Measurements from ENCODE around the gene DYNLT3.
A peak's percentile ranks its signal among the peaks of the same experiment; 100 is the strongest.

The DYNLT3 gene

DNA sequence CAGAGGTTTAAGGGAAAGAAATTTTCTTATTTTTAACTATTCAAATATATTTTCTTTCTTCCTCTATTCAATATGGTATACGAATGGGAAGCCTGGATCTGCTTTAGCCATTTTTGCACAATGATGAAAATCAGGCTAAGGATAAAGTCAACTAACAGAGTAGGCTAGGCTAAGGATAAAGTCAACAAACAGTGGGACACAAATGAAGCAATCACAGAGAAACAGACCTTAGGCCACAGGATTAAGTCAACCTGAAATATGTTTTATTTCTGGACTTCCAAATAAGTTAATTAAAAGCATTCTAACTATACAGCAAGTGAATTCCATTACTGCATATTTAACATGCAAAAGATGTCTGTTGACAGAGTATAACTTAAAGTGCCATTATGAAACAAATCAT, 17.0 kb downstream of the DYNLT3 start:
- DNase-seq (ENCODE audit: low read depth), result no peak
- in situ Hi-C loops (cut with HindIII; ENCODE audit: low sequenced_read_pairs), result no loop called here
- TF ChIP-seq, protein P1, sequence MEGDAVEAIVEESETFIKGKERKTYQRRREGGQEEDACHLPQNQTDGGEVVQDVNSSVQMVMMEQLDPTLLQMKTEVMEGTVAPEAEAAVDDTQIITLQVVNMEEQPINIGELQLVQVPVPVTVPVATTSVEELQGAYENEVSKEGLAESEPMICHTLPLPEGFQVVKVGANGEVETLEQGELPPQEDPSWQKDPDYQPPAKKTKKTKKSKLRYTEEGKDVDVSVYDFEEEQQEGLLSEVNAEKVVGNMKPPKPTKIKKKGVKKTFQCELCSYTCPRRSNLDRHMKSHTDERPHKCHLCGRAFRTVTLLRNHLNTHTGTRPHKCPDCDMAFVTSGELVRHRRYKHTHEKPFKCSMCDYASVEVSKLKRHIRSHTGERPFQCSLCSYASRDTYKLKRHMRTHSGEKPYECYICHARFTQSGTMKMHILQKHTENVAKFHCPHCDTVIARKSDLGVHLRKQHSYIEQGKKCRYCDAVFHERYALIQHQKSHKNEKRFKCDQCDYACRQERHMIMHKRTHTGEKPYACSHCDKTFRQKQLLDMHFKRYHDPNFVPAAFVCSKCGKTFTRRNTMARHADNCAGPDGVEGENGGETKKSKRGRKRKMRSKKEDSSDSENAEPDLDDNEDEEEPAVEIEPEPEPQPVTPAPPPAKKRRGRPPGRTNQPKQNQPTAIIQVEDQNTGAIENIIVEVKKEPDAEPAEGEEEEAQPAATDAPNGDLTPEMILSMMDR (IDR thresholded peaks at IDR 0.05; ENCODE audit: low read depth, low read length, missing control alignments), result no peak
- no peak overlapping the region for H3K4me3 ChIP-seq (ENCODE audit: low read depth, low read length)

DNA sequence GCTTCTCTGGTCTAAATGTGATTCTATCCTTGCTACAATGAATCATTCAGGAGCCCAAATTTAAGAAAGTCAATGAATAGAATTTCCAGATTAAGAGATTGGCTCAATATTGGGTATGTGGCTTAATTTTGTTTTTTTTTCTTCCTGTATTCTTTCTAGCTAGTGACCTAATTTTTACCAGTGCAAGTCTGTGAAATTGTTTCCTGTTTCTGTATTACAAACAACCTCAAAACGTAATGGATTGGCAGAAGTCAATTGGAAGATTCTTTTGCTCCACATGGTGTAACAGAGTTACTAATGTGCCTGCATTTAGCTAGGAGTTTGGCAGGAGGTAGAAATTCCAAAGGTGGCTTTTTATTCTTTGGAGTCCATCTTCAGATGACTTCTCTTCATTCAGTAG, 17.6 kb downstream of the DYNLT3 start:
- H3K4me3 ChIP-seq (ENCODE audit: low read depth, low read length), result no peak overlapping the region
- in situ Hi-C loops (cut with HindIII; ENCODE audit: low sequenced_read_pairs), result no loop called here
- TF ChIP-seq, protein P1 (IDR thresholded peaks at IDR 0.05; ENCODE audit: low read depth, low read length, missing control alignments), result no peak
- no peak for DNase-seq (ENCODE audit: low read depth)

DNA sequence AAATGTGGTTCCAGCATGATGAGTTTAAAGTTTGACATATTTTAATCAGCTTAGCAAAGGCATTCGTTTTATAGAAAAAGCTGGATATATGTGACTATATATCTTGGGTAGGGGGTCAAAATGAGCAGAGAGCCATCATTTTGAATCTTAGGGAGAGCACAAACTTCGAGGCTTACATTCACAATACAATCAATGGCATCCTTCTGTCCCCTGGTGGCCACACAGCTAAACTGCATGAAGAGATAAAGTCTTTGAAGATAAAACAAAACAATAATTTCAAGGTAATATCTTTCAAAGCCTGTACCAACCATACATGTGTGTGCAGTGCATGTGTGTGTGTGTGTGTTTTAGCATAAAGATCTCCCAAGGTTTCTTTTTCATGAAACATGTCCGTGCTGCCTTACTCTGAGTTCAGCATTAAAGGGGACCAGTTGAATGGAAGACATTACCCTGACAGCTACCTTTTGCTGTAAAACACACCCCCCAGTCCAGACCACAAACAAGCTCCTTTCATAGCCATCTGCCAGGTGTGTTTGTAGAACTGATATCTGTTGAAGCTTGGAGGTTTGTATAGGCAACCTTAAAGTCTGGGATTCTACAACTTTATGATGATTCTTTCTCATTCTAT, 22.0 kb downstream of the DYNLT3 start:
- no peak for DNase-seq (ENCODE audit: low read depth)
- in situ Hi-C loops (cut with HindIII; ENCODE audit: low sequenced_read_pairs), result no loop called here
- no peak overlapping the region for H3K4me3 ChIP-seq (ENCODE audit: low read depth, low read length)
- TF ChIP-seq, protein P1 (IDR thresholded peaks at IDR 0.05; ENCODE audit: low read depth, low read length, missing control alignments), result peak; percentile 91

DNA sequence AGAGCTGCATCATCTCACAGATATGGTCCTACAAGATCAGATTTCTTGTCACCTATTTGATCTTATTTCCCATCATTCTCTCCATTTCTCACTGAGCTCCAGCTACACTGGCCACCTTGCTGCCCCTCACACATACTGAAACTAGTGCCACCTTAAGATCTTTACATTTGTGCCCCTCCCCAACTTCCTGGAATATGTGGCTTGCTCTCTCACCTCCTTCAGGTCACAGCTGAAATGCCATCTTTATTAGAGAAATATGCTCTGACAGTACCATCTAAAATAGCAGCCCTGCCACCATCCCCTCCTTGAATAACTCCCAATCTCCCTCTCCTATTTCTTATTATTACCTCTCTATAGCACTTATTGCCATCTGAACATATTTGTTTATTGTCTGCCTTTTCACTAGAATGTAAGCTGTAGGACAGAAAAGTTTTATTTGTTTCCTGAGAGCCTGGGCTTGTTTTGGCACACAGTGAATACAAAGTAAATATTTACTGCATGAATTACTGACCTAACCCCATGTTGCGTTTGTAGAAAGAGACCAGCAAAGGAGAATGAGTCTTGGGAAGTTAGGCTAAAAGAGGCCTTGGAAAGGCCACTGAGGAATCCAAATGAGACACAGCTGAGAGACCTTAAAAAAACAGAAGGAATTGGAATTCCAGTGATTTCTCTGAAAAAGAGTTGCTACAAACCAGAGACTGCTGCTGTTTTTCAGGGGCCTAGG, 22.7 kb downstream of the DYNLT3 start:
- no peak overlapping the region for H3K4me3 ChIP-seq (ENCODE audit: low read depth, low read length)
- in situ Hi-C loops (cut with HindIII; ENCODE audit: low sequenced_read_pairs), result no loop called here
- TF ChIP-seq, protein P1 (IDR thresholded peaks at IDR 0.05; ENCODE audit: low read depth, low read length, missing control alignments), result no peak
- DNase-seq (ENCODE audit: low read depth), result no peak

DNA sequence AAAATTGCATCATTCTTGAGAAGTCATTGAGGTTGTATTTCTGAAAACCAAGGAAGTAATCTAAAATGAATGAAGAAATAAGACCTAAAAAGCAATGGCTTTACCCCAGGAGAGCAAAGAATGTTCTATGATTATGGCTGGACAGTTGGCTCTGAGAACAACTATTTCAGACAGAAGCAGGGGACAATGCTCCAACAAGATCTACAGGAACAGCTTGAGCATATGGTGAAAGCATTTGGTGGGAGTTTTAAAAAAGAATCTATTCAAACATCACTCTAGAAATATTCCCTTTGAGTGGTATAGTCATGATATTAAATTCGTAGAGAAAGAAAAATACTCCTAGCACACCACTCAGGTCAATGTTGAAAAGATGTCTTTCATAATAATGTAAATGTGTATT, 26.7 kb downstream of the DYNLT3 start:
- in situ Hi-C loops (cut with HindIII; ENCODE audit: low sequenced_read_pairs), result no loop called here
- no peak for DNase-seq (ENCODE audit: low read depth)
- TF ChIP-seq, protein P1 (IDR thresholded peaks at IDR 0.05; ENCODE audit: low read depth, low read length, missing control alignments), result no peak
- no peak overlapping the region for H3K4me3 ChIP-seq (ENCODE audit: low read depth, low read length)

DNA sequence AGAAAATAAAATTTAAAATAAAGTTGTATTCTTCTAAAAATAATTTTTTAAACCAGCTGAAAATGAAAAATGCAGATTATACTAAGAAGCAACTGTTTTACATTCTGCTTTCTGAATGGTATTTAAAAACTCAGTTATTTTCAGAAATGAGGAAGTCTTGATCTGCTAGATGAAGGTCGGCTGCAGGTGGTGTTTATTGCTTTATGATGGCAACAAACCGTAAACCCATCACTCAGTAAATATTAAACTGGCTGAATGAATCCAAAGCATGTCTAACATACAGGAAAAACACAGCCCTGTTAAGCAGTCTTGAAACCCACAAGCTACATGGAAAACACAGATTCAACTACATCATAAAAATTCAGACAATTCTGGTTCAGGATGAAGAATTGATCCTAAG, 29.3 kb downstream of the DYNLT3 start:
- TF ChIP-seq, protein P1 (IDR thresholded peaks at IDR 0.05; ENCODE audit: low read depth, low read length, missing control alignments), result no peak
- no peak for DNase-seq (ENCODE audit: low read depth)
- in situ Hi-C loops (cut with HindIII; ENCODE audit: low sequenced_read_pairs), result no loop called here
- no peak overlapping the region for H3K4me3 ChIP-seq (ENCODE audit: low read depth, low read length)
